ENCODE data around the gene GNAO1. TPM values are rescaled to one million over a fixed set of nuclear protein-coding genes. Genes with fewer than 3 reads are reported as not detected.

The GNAO1 gene
- polyA plus RNA-seq, 3 donors = not detected

- Histone ChIP-seq H3K36me3 (replicated peaks in 1 of 2; ENCODE audit: control insufficient read depth in 1 of 2, insufficient read depth in 2 of 2, low read length in 2 of 2) (no peaks in the 10 kb centered on the region), H4K20me1 (ENCODE audit: insufficient read depth, low read length) (no peaks in the 10 kb centered on the region), H3K9ac (ENCODE audit: insufficient read depth, low read length, poor library complexity, severe bottlenecking) (no peak overlapping the region), H3K27ac (ENCODE audit: low read depth in 1 of 2, low read length in 2 of 2) (no peak overlapping the region), H3K4me2 (replicated peaks; ENCODE audit: extremely low read depth, low read length, poor library complexity, severe bottlenecking) (no peak overlapping the region), H3K27me3 (ENCODE audit: control insufficient read depth in 2 of 2, insufficient read depth in 2 of 2, low read length in 2 of 2) (peaks cover 10 to 17% of the 10 kb centered on the region in 2 donors), H3K9me3 (replicated peaks in 1 of 2; ENCODE audit: control insufficient read depth in 1 of 2, insufficient read depth in 1 of 2, low read length in 2 of 2) (no peaks in the 10 kb centered on the region), H2AFZ (ENCODE audit: insufficient read depth, low read depth, low read length, poor library complexity, severe bottlenecking) (no peak overlapping the region), H3K4me3 (replicated peaks in 1 of 3; ENCODE audit: low read depth in 2 of 3, low read length in 3 of 3) (no peak overlapping the region), H3K79me2 (ENCODE audit: insufficient read depth, low read length) (no peaks in the 10 kb centered on the region), H3K4me1 (ENCODE audit: control insufficient read depth in 1 of 2, insufficient read depth in 2 of 2, low read length in 2 of 2) (peaks cover 4 to 22% of the 10 kb centered on the region in 2 donors)
- no peak overlapping the region for H3K4me3 Mint-ChIP-seq
- no peak for TF ChIP-seq CTCF (IDR thresholded peaks at IDR 0.05)
- H3K27ac Mint-ChIP-seq = no peak overlapping the region
- intact Hi-C loops (cut with micrococcal nuclease) = no loop called here
- H3K9me3 Mint-ChIP-seq = no peaks in the 10 kb centered on the region
- peaks cover 9 to 14% (median 13%) of the 10 kb centered on the region in 3 donors for H3K27me3 Mint-ChIP-seq (ENCODE audit: low read depth in 3 of 3)
- no peaks in the 10 kb centered on the region for H3K36me3 Mint-ChIP-seq
- DNase-seq = no peak
- peaks cover 10% of the 10 kb centered on the region for H3K4me1 Mint-ChIP-seq
These were observed 10.7 kb downstream of the GNAO1 start for GRCh38 chr16:56202036-56202435.

GRCh38 chr16:56203052-56203451, 11.8 kb downstream of the GNAO1 start:
- Histone ChIP-seq H4K20me1 (ENCODE audit: insufficient read depth, low read length) (no peaks in the 10 kb centered on the region), H2AFZ (ENCODE audit: insufficient read depth, low read depth, low read length, poor library complexity, severe bottlenecking) (no peak overlapping the region), H3K27ac (ENCODE audit: low read depth in 1 of 2, low read length in 2 of 2) (no peak overlapping the region), H3K79me2 (ENCODE audit: insufficient read depth, low read length) (no peaks in the 10 kb centered on the region), H3K9ac (ENCODE audit: insufficient read depth, low read length, poor library complexity, severe bottlenecking) (no peak overlapping the region), H3K4me1 (ENCODE audit: control insufficient read depth in 1 of 2, insufficient read depth in 2 of 2, low read length in 2 of 2) (peaks cover 4 to 22% of the 10 kb centered on the region in 2 donors), H3K9me3 (replicated peaks in 1 of 2; ENCODE audit: control insufficient read depth in 1 of 2, insufficient read depth in 1 of 2, low read length in 2 of 2) (no peaks in the 10 kb centered on the region), H3K4me2 (replicated peaks; ENCODE audit: extremely low read depth, low read length, poor library complexity, severe bottlenecking) (no peak overlapping the region), H3K36me3 (replicated peaks in 1 of 2; ENCODE audit: control insufficient read depth in 1 of 2, insufficient read depth in 2 of 2, low read length in 2 of 2) (no peaks in the 10 kb centered on the region), H3K27me3 (ENCODE audit: control insufficient read depth in 2 of 2, insufficient read depth in 2 of 2, low read length in 2 of 2) (peaks cover 2 to 7% of the 10 kb centered on the region in 2 donors), H3K4me3 (replicated peaks in 1 of 3; ENCODE audit: low read depth in 2 of 3, low read length in 3 of 3) (no peak overlapping the region)
- Mint-ChIP-seq H3K27me3 (ENCODE audit: low read depth in 3 of 3) (peaks cover 4 to 5% (median 5%) of the 10 kb centered on the region in 3 donors), H3K4me1 (peaks cover 10% of the 10 kb centered on the region), H3K4me3 (no peak overlapping the region), H3K9me3 (no peaks in the 10 kb centered on the region), H3K27ac (no peak overlapping the region), H3K36me3 (no peaks in the 10 kb centered on the region)
- no CpG with 5 or more reads among the region's 1 CpG for WGBS (ENCODE audit: insufficient coverage)
- TF ChIP-seq CTCF (IDR thresholded peaks at IDR 0.05) = peak; percentile 56
- intact Hi-C loops (cut with micrococcal nuclease) = no loop called here
- DNase-seq = peak; percentile 49 to 71 (median 52)

All from CD14-positive monocyte (primary cell).